A673 (cell line): Measurements from ENCODE around the gene ROR1. TPM values are rescaled to one million over a fixed set of nuclear protein-coding genes. Genes with fewer than 3 reads are reported as not detected.

ENCODE experiments used
- BruUV-seq: library from RNA; stranded (reverse); fragments of 400-500 nt; replicated peaks from 2 replicates; lab custom pipeline; 2021; lab: Mats Ljungman, UMichigan
- CTCF ChIA-PET: fragments of 300-600 bp; sonication (Branson Sonifier 250); formaldehyde crosslinking; loops from one replicate; lab custom pipeline; 2022; ENCODE audit warnings: antibody characterized with exemption; lab: Charles Lee
- POLR2A ChIA-PET: fragments of 300-600 bp; sonication (Branson Sonifier 250); formaldehyde crosslinking; loops from one replicate; lab custom pipeline; 2022; ENCODE audit warnings: antibody characterized with exemption; ENCODE audit not compliant: low non-redundant PET; lab: Charles Lee
- DNase-seq: peaks from one replicate; pipeline ENCODE4 v3.0.0-alpha.2; 2015; ENCODE audit warnings: low spot score
- H3K27ac ChIP-seq: fragments of 200-600 bp; sonication (generic); 2 replicates; pipeline ENCODE4 v1.5.1; 2016; ENCODE audit warnings: mixed run types, low read depth, mild to moderate bottlenecking, mixed read lengths, antibody characterized with exemption, low read length; ENCODE audit not compliant: poor library complexity, severe bottlenecking
- H3K27me3 ChIP-seq: fragments of 200-600 bp; sonication (generic); replicated peaks from 2 replicates; pipeline ENCODE4 v1.6.1; 2017; ENCODE audit warnings: mixed run types, low read depth, mild to moderate bottlenecking, mixed read lengths, antibody characterized with exemption, low read length; ENCODE audit not compliant: insufficient read depth, poor library complexity
- H3K36me3 ChIP-seq: fragments of 200-600 bp; sonication (generic); 2 replicates; pipeline ENCODE4 v1.6.1; 2016; ENCODE audit warnings: mixed run types, mild to moderate bottlenecking, mixed read lengths, antibody characterized with exemption, low read length; ENCODE audit not compliant: insufficient read depth, poor library complexity, severe bottlenecking
- H3K4me1 ChIP-seq: fragments of 200-600 bp; sonication (generic); 2 replicates; pipeline ENCODE4 v1.6.1; 2017; ENCODE audit warnings: mixed run types, mild to moderate bottlenecking, mixed read lengths, antibody characterized with exemption, low read length; ENCODE audit not compliant: insufficient read depth, poor library complexity, severe bottlenecking
- H3K4me3 ChIP-seq: fragments of 200-600 bp; sonication (generic); 2 replicates; pipeline ENCODE4 v1.5.1; 2016; ENCODE audit warnings: low read depth, mixed run types, mild to moderate bottlenecking, mixed read lengths, low read length; ENCODE audit not compliant: poor library complexity, severe bottlenecking
- H3K9me3 ChIP-seq: fragments of 200-600 bp; sonication (generic); 2 replicates; pipeline ENCODE4 v1.6.1; 2016; ENCODE audit warnings: mixed run types, low read depth, mild to moderate bottlenecking, mixed read lengths, antibody characterized with exemption, low read length; ENCODE audit not compliant: poor library complexity, severe bottlenecking
- CTCF ChIP-seq: fragments of 300-800, 200-600 bp; sonication (generic); conservative IDR thresholded peaks from 2 replicates; pipeline ENCODE4 v1.5.1; 2017; ENCODE audit warnings: low read depth, mild to moderate bottlenecking, antibody characterized with exemption, low read length, moderate library complexity, mixed read lengths
- EZH2 ChIP-seq: fragments of 200-600 bp; sonication (generic); IDR thresholded peaks from 2 replicates; pipeline ENCODE4 v1.6.1; 2017; ENCODE audit warnings: borderline replicate concordance, low read depth, mild to moderate bottlenecking, mixed read lengths, antibody characterized with exemption, low read length; ENCODE audit not compliant: poor library complexity, severe bottlenecking
- intact Hi-C: fragments of 100-400 bp; cut with micrococcal nuclease; formaldehyde crosslinking; loops from one replicate; pipeline ENCODE4 v1.10.0; 2022; ENCODE audit not compliant: unreplicated experiment
- total RNA-seq: library from RNA; stranded (reverse); gene quantifications from 2 replicates; pipeline ENCODE4 v1.2.3, GENCODE V29; 2021

ROR1 gene
- total RNA-seq, 1 experiment from 2014 or later = 7.4 TPM

- no peak for TF ChIP-seq EZH2
- no peak for TF ChIP-seq CTCF
- no peaks in the 10 kb centered on the region for H3K36me3 ChIP-seq
- peaks cover 16% of the 10 kb centered on the region for H3K4me1 ChIP-seq
- BruUV-seq = no TSS peak
- H3K27ac ChIP-seq = no peak overlapping the region
- intact Hi-C loops = no loop called here
- CTCF ChIA-PET = no interaction called here
- no peak for DNase-seq
- POLR2A ChIA-PET = no interaction called here
- no peak overlapping the region for H3K4me3 ChIP-seq
- H3K27me3 ChIP-seq = no peaks in the 10 kb centered on the region
- no peaks in the 10 kb centered on the region for H3K9me3 ChIP-seq
These were observed 172.1 kb downstream of the ROR1 start for GRCh38 chr1:63945943-63946342.

DNA sequence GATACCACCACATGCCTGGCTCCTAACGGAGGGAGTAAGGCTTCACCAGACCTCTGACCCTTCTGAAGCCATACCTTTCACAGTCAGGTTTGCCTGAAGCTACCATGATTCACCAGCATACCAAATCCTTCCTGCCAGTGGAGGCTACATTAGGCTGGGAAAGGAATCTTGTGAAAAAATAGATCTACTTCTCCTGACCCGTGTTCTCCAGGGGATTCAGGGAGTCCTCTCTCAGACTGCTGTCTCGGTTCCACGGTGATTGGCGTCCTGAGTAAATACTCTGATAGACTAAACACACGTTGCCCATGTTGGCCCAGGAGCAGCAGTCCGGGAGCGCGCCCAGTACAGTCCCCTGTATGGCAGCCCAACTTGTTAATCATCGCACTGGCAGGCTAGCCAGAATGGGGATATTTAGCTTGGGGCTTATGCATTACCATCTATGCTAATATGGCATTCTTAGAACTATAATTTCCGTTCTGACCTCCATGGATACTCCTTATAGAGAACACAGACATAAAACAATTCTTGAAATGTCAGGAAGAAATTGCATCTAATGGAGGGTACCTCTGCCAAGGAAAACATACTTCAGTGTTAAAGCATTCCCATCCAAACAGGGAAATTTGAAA is 173.2 kb downstream of the ROR1 start:
- no peak for TF ChIP-seq EZH2
- TF ChIP-seq CTCF = no peak
- CTCF ChIA-PET = no interaction called here
- intact Hi-C loops = no loop called here
- POLR2A ChIA-PET = no interaction called here
- Histone ChIP-seq H3K4me3 (no peak overlapping the region), H3K9me3 (no peaks in the 10 kb centered on the region), H3K27me3 (no peaks in the 10 kb centered on the region), H3K36me3 (no peaks in the 10 kb centered on the region), H3K4me1 (peaks cover 24% of the 10 kb centered on the region), H3K27ac (no peak overlapping the region)
- DNase-seq = no peak
- BruUV-seq = no TSS peak

GRCh38 chr1:63947904-63948303 is 174.1 kb downstream of the ROR1 start:
- ChIA-PET POLR2A (no interaction called here), CTCF (no interaction called here)
- DNase-seq = no peak
- Histone ChIP-seq H3K36me3 (no peaks in the 10 kb centered on the region), H3K27me3 (no peaks in the 10 kb centered on the region), H3K9me3 (no peaks in the 10 kb centered on the region), H3K27ac (no peak overlapping the region), H3K4me1 (peaks cover 24% of the 10 kb centered on the region), H3K4me3 (no peak overlapping the region)
- no TSS peak for BruUV-seq
- no peak for TF ChIP-seq EZH2
- no peak for TF ChIP-seq CTCF
- intact Hi-C loops = no loop called here
